Measurements from ENCODE around the gene TIGD7.

TIGD7 gene, protein sequence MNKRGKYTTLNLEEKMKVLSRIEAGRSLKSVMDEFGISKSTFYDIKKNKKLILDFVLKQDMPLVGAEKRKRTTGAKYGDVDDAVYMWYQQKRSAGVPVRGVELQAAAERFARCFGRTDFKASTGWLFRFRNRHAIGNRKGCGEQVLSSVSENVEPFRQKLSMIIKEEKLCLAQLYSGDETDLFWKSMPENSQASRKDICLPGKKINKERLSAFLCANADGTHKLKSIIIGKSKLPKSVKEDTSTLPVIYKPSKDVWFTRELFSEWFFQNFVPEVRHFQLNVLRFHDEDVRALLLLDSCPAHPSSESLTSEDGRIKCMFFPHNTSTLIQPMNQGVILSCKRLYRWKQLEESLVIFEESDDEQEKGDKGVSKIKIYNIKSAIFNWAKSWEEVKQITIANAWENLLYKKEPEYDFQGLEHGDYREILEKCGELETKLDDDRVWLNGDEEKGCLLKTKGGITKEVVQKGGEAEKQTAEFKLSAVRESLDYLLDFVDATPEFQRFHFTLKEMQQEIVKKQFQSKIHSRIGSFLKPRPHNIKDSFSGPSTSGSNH

DNA sequence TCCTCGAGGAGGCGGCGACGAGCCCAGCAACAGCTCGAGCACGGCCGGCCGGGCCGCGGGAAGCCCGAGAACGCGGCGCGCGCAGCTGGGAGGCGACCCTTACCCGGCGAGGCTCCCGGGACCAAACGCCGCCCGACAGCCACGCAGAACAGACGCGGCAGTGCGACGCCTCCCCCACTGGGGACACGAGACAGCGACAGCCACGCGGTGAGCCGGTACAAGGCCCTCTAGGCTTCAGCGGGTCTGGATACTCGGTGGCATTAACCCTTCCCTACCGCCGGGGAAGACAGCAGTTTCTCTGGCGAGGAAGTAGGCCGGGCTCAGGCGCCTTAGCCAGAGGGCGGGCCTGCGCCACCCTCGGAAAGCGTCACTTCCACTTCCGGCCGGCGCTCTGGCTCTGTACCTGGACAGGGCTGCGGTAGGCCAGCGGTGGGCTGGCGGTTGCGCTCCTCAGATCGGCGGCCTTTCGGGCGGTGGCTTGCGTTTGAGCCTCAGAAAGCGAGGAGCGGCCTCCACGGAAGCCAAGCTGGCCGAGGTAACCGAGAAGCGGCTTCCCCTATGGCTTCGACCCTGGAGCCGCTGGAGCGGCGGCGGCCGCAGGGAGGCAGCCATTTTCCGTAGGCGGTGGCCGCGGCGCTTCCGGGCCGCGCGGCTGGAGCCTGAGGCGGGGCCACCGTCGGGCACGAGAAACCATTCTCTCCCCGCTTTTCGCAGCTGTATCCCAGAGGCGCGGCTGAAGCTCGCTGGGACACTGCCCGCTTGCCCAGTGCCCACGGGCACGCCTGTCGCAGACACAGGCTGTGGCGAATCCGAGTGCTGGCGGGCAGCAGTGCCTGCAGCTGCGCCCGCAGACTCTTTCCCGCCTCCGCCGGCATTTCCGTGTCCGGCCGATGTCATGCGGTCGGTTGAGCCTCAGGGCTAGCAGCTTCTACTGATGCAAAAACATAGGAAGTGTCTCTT is at the start of gene TIGD7, which contains the start of gene ZNF75A:
TSS of gene TIGD7 (minus strand) at position 322 of the 960 bp plus-strand sequence. CDS start 4,816 bp downstream, outside the sequence.
TSS of gene ZNF75A (plus strand) at position 389 of the 960 bp plus-strand sequence. CDS start 2,932 bp downstream, outside the sequence.
- peak; percentile 97 for DNase-seq (ENCODE audit: low read depth, low spot score)

DNA sequence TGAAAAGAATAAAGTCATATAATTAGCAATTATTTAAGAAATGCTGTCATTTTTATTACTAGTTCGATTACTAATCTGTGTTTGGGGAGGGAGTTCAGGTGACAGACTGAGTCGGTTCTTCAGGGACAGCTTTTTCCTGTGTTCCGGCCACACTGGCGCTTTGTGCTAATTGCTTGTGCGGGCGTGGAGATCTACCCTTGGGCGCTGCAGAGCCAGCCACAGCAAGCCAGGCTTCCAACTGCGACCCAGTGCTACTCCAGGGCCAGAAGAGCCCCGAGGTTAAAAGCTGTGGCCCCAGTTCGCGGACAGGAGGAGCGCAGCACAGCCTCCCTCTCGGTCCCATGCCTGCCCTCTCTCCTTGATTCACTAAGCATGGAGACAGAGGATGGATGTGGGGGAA is 43.9 kb upstream of the TIGD7 start:
- peak; percentile 46 for DNase-seq (ENCODE audit: low read depth, low spot score)

DNA sequence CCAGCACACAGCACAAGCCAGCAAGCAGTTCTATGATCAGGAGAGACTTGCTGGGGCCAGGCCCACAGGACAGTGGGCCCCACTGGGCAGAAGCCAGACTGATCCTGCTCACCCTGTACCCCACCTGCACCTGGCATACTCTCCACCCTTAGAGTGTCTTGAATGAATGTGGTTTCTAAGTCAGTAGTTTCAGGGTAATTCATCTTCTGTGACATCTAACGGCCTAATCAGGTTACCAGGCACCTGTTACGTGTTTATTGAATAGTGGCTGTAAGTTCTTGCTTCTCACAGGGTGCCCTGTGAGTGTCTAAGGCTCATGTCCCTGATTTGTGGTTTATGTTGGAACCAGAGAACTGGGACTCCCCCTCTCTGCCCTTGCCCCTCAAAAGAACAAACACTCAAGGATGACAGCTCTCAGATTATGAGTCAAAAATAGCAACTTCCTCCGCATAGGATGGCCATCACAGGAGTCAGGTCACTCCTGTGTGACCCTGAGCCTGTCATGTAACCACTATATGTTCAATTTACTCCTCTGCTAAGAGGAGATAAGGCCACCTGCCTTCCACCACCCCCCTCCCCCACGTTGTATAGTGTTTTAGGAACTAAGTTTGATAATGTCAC is 43.4 kb upstream of the TIGD7 start:
- DNase-seq (ENCODE audit: low read depth, low spot score) = no peak

DNA sequence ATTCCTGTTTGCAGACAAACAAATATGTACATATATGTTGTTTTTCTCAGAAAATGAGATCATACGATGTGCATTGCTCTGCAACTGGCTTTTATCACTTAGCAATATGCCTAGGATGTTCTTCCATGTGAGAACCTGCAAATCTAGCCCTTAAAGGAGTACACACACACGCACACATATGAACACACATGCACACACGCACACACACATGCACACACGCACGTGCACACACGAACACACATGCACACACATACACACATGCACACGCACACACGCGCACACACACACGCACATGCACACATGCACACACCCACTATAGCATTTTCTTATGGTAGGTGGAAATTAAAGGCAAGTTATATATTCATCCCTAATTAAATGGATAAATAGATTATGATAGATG is 42.4 kb upstream of the TIGD7 start:
- DNase-seq (ENCODE audit: low read depth, low spot score) = no peak

DNA sequence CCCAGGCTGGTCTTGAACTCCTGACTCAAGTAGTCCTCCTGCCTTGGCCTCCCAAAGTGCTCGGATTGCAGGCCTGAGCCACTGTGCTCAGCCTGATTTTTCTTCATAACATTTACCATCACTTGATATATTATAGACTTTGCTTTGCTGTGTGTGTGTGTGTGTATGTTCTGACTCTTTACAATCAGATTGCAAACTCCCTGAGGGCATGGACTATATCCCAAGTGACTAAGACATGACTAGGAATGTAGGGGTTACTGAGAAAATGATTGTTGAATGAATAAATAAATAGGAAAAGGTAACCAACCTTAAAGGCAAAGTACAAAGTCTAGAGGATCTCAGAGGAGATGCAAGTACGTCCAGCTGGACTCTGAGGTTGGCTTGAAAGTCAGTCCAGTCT is 40.8 kb upstream of the TIGD7 start:
- DNase-seq (ENCODE audit: low read depth, low spot score) = no peak

DNA sequence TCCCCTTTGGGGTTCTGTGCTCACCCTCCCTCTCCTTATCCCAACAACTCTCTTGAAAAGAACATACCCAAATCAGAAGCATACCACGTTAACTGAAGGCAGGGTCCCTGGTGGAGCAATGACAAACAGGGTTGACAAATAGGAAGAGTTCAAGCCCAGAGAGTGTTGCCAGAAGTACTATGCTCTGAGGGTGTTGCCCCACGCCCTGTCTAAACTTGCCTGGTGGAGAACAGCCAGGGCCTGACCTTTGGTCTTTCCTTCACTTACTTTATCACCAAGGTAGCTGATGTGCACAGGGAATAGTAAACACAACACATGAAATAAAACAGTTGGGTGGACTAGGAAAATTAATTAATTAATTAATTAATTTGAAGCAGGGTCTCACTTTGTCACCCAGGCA is 23.4 kb upstream of the TIGD7 start:
- DNase-seq (ENCODE audit: low read depth, low spot score) = no peak

DNA sequence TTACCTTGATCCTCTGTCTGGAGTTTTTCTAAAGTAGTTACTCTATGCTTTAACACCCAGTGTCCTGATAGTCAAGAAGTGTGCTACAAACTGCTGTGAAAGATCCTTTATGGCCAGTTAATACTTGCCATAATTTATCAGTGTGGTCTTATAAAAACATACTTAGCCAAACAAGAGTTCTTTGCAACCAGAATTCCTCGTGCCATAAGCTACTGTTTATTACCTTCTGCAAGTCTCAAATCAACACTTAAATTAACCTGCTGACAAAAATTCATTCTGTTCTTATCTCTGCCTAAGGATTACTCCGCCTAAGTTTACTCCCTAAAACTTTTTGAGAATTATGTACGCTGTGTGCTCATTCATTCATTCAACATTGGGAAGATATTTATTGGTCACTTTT is 22.9 kb upstream of the TIGD7 start:
- DNase-seq (ENCODE audit: low read depth, low spot score) = no peak

DNA sequence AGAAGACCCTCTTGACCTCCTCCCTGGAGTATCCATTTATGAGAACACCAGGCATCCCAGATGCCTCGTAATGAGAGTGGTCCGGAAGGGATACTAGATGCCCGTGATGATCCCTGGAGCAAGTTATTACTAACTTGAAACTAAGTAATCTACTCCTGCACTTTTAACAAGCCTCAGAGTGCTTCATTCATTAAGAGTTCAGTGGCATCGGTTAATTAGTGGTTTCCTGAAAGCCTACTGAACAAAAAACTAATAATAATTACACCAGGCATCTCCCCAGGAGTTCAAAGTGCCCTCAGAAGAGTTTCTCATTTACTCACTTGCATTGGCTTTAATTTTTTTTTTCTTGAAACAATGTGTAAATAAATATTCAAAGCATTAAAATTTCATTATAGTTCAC is 22.3 kb upstream of the TIGD7 start:
- no peak for DNase-seq (ENCODE audit: low read depth, low spot score)

DNA sequence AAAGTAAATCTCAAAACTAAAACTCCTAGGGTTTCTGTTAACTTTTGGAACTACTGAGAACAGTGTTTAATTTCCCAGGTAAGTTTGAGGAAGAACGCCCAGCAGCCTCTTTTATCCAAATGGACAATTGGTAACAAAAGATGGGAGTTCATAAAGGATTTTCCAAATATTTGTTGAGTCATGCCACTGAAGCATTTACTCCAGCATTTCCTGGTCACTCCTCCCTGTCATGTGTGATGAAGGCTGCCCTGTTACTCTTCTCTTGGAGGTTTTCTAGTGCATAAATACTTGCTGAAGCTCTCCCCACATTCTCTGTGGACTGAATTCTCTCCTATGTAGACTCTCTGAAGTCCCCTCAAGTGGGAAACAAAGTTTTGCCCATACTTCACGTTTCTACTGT is 16.6 kb upstream of the TIGD7 start:
- DNase-seq (ENCODE audit: low read depth, low spot score) = no peak

DNA sequence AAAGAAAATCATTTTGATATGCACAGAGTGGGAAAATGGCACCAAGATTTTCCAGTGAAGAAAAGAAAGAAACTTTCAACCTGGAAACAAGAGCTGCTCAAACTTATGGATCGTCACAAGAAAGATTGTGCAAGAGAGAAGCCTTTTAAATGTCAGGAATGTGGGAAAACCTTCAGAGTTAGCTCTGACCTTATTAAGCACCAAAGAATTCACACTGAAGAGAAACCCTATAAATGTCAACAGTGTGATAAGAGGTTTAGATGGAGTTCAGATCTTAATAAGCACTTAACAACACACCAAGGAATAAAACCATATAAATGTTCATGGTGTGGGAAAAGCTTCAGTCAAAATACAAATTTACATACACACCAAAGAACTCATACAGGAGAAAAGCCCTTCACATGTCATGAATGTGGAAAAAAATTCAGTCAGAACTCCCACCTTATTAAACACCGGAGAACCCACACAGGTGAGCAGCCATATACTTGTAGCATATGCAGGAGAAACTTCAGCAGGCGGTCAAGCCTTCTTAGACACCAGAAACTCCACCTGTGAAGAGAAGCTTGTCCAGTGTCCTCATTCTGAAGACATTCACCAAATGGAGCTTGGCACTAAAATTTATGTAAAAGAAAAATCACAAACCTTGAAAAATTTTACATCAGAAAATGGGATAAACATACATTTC is 12.2 kb upstream of the TIGD7 start:
- no peak for DNase-seq (ENCODE audit: low read depth, low spot score)

DNA sequence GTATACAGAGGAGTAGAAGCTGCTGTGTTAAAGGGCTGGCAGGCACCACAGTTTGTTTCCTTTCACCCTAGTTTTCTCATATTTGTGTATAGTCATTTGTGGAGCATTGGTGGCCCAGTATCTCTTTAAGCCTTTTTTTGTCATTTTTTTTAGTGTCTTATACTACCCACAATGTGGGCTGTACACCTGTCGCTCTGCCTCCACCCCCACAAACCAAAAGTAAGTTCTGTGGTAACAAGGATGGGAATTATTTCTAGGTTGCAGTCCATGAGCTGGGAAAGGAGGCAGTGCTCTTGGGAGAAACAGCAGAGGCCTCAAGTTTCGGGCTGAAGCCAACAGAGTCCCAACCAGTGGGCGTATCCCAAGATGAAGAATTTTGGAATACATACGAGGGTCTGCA is 6.3 kb upstream of the TIGD7 start:
- no peak for DNase-seq (ENCODE audit: low read depth, low spot score)

DNA sequence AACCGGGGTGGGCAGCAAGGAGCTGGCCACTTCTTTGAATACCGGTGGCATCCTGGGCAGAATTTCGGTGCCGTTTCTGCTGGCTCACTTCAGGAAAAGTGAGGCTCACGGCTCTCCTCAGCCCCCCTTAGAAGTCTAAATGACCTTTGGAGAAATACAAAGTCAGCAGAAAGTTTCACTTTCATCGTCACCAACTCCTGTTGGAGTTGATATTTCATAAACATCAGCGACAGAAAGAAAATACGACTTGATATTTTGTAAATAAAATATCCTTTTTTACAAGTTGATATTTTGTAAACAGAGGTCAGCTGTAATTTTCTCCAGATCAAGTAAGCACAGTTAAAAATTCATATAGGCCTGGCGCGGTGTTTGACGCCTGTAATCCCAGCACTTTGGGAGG is 848 bp upstream of the TIGD7 start:
- DNase-seq (ENCODE audit: low read depth, low spot score) = no peak

DNA sequence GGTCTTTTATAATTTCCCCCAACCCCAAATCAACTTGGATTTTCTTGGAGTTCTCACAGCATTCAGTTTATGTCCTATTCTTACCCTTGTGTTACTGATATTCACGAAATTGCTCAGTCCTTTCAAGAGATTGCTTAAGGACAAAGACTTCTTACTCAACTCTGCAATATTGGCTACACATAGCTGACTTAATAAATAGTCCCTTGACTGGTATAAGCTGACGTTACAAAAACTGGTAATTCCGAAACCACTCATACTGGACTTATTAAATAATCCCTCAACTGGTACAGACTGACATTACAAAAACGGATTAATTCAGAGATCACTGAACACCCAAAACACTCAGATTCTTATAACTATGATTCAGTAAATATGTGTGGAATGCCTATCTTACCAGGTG is 860 bp downstream of the TIGD7 start:
- no peak for DNase-seq (ENCODE audit: low read depth, low spot score)

DNA sequence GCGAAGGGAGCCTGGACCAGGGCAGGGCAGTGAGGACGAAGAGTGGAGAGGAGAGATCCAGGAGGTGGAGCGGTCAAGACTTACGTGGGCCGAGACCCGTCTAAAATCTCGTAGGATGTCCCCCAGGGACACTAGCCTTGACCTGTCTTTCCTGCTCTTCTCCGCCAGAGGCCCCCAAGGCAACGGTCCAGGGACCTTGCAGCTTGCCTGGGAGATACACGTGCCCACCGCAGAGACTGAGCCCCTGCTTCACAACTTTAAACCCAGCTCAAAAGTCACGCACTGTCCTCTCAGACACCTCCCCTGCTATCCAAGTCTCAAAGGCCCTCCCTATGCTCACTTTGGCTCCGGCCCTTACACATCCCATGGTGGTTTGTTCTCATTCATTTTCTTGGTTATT is 9.4 kb downstream of the TIGD7 start:
- DNase-seq (ENCODE audit: low read depth, low spot score) = no peak

DNA sequence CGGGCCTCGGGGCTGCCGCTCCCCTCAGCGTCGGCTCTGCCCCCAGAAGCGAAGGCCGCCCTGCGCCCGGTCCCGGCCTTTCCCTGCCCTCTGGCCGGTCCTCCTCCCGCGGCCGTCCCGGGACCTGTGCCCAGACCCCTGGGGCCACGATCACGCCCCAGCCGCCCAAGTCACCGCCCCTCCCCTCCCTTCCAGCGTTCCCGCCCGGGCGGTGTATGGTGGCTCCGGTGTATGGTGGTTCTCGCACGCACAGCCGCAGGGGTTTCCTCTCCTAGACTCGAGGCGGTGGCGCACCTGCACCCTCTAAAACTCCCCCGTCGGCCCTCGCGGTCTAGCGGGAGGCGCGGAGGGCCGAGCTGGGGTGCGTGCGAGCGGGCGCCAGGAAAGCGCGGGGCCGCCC is 10.0 kb downstream of the TIGD7 start:
- DNase-seq (ENCODE audit: low read depth, low spot score) = no peak

DNA sequence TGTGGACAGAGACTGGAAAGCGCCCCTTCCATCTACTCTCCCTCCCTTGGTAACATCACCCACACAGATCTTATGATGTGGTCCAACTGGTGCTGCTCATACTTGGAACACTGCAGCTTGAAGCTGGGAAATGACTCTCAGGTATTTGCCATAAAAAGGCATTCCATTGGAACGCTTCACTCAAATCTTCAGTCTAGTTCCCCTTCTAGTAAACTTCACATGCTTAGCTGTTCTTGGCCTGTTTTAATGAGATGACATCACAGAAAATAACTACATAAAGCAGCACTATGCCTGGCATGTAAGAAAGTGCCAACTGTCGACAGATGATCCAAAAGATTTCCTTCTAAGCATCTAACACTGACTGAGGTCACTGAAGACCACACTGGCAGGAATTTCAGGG is 12.6 kb downstream of the TIGD7 start:
- no peak for DNase-seq (ENCODE audit: low read depth, low spot score)

DNA sequence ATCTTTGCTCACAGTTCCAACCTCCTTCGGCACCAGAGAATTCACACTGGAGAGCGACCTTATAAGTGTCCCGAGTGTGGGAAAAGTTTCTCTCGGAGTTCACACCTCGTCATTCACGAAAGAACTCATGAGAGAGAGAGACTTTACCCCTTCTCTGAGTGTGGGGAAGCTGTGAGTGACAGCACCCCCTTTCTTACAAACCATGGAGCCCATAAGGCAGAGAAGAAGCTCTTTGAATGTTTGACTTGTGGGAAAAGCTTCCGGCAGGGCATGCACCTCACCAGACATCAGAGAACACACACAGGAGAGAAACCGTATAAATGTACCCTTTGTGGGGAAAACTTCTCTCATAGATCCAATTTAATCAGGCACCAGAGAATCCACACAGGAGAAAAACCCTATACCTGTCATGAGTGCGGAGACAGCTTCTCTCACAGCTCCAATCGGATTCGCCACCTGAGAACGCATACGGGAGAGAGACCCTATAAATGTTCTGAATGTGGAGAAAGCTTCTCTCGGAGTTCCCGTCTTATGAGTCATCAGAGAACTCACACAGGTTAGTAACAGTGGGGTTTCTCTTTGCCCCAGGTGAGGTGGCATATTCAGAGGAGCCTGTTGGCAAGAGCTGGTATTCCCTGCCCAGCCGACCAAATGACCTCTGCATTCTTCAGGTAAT is 15.1 kb downstream of the TIGD7 start:
- DNase-seq (ENCODE audit: low read depth, low spot score) = no peak

DNA sequence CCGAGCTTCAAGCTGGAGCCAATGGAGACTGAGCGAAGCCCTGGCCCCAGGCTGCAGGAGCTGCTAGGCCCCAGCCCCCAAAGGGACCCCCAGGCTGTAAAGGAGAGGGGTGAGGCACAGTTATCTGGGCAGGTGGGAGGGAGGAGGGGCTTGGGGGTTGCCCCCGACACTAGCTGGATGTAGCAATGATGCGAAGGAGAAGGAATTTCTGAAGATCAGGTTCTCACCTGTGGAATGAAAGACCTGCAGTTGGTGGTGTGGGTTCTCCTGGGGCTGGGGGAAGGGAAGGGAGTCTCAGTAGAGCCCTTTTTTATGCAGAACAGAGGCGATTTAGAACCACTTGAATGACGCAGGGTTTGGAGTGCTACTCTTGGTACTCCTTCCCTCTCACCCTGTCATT is 20.1 kb downstream of the TIGD7 start:
- DNase-seq (ENCODE audit: low read depth, low spot score) = peak; percentile 44

DNA sequence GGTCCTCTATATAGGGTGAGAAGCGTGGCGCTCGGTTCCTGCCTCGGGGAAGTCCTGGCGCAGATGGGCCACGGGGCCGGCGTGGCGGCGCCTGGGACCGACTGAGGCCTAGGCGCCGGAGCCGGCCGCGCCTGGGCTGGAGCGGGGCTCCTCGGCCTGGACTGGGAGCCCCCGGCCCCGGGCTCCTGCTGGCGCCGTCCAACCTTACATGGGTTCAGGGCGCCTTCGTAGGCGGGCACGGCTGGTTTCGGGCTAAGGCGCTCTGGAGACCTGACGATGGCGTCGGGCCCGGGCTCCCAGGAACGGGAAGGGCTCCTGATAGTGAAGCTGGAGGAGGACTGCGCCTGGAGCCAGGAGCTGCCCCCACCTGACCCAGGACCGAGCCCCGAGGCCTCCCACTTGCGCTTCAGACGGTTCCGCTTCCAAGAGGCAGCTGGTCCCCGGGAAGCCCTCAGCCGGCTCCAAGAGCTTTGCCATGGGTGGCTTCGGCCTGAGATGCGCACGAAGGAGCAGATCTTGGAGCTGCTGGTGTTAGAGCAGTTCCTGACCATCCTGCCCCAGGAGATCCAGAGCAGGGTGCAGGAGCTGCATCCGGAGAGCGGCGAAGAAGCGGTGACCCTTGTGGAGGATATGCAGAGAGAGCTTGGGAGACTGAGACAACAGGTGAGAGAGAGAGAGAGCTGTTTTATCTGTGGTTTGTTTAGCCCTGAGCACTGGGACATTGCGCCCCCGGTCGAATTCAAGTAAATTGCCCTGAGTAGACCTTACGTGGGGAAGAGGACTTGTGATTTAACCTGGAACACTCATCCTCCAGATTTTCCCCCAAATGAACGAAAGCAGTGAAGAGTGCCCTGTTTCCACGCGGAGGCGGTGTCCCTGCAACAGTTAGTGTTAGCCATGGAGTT is 21.4 kb downstream of the TIGD7 start:
- DNase-seq (ENCODE audit: low read depth, low spot score) = no peak
